NCI-H524 treated with DMSO at 0.1 percent for 48 hours (cell line): ENCODE results near the gene ME3.

Source experiments
- DNase-seq: peaks from one replicate; lab custom pipeline; 2025; lab: John Stamatoyannopoulos, UW

ME3 gene

DNA sequence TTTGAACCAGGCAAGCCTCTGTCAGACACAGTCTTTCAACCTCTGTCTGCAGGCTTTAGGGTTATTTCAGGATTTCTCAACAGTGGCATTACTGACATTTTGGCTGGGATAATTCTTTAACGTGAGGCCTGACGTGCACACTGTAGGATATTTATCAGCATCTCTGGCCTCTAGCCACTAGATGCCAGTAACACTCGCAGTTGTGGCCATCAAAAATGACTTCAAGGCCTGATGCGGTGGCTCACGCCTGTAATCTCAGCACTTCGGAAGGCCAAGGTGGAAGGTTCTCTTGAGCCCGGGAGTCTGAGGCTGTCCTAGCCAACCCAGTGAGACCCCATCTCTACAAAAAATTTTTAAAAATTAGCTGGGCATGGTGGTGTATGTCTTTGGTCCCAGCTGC, 184.7 kb downstream of the ME3 start:
- no peak for DNase-seq

DNA sequence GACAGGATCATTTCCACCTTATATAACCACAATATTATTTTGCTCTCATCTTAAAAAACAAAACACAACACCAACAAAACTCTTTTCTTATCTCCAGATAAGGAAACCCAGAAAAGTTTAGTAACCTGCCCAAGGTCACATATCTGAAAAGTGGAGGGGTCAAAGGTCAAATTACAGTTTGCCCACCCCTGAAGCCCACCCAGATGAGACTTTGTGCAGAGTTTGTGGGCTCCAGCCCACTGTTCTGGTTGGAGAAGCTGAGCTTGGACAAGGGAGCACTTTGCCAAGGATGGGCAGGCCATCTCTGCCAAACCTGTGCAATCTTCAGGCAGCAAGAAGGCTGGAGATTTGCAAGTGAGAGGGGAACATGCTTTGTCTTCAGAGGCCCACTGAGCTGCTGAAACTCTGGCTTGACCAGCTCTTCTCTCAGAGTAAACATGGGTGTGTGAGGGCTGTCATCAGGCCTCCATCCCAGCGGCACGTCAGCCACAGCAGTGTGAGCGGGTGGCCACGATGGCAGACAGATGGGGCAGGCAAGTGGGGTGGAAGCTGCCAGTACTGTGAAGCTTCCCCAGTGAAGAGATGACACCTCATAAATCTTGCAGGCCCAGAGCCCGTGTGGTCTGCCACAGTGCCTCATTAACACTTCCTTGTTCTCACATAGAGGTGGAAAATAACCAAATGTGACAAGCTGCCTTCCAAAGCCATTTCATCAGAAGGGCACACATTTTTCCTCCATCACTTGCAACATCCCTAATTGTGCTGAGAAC, 186.0 kb downstream of the ME3 start:
- no peak for DNase-seq

GRCh38 chr11:86484795-86485166, 187.6 kb downstream of the ME3 start:
- no peak for DNase-seq

DNA sequence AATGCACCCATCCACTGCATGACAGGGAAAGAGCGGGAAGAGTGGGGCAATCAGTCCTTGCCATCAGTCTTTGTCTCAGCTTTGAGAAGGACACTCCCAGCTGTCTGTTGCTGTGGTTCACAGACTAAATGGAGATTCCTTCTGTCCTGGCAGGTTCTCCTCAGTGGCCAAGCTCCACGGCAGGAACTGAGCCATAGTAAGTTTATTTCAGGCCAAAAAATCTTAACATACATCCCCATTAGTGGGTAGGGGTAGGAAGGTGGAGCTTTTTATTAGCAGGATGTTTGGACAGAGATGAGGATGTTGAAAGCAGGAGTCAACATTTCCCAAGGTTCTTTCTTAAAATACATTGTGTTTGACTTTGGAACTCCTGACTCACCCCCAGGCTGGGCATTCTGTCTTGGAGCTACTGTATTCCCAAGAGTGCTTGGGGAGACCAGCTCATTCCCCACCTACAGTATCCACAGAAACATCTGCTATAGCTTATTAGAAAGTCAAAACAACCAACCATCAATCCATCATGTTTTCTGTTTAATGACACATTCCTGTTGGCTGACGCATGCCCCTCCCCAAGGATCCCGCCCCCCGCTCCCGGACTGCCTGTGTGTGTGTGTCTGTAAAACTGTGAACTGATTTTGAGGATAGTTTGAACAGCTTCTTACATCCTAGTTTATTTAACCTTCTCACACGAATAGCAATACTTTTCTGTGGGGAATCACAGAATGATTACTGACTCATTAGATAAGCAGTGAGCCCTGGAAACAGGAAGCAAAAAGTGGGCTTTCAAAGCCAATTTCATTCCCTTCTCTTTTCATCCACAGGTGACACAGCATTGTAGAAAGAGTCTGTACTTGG, 188.2 kb downstream of the ME3 start:
- no peak for DNase-seq

DNA sequence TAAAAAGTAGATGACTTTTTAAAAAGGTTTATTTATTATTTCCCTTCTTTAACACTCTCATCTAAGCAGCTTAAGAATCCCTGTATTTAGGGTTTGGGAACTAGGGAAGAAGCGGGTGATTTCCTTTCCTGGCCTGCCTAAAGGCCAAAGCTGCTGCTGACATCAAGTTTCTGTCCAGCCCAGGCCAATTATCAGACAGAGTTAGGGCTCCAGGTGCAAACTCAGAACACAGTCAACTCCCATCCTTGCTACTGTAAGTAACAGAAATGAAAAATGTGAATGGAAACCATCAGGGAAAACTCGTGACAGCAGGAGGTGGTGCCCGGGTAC, 188.8 kb downstream of the ME3 start:
- DNase-seq, result no peak

- DNase-seq, result no peak
These were observed 189.7 kb downstream of the ME3 start for GRCh38 chr11:86482692-86483091.

GRCh38 chr11:86481399-86481798, 191.0 kb downstream of the ME3 start:
- DNase-seq, result no peak

DNA sequence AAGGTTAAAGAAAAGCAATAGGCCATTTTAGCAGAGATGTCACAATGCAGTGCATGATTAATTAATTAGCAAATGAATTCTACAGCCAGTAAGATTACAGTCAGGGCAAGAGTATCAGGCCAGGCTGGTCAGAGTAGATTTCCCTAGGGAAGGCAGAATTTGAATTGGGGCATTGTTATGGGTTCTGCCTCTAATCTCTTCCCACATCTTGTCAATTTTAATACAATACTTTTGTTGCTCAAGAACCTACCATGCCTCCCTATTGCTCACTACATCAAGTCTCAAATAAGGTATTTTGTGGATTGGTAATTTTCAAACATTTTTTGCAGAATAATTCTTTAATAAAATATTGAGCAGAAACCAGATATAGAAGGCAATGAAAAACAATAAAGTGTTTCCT, 194.1 kb downstream of the ME3 start:
- DNase-seq, result no peak

DNA sequence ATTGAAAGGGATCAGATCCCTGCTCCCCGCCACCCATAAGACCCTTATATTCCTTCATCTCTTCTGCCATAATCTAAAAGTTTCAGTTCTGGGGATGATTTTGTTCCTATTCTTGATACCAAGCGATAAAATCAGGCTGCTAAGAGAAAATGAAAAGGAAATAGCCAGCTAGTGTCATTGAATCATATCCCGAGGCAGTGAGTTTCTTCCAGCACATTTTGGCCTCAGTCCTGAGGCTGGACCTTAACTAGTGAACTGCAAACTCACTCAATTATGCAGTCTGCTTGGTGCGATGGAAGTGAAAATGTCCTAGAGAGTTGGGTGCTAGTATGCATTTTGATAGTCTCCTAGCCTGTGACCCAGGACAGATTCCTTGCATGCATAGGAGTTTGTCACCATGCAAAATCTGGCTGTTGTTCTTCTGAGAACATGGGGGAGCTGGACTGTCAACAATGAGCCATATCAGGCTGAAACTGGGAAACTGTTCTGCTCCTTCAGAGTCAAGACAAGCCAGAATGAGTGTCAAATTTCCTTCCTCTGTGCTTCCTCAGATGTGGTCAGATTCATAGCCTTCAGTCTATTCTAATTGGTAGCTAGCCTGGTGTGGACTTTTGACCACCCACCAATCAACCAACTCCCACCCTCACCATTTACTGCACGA, 194.8 kb downstream of the ME3 start:
- DNase-seq, result no peak

DNA sequence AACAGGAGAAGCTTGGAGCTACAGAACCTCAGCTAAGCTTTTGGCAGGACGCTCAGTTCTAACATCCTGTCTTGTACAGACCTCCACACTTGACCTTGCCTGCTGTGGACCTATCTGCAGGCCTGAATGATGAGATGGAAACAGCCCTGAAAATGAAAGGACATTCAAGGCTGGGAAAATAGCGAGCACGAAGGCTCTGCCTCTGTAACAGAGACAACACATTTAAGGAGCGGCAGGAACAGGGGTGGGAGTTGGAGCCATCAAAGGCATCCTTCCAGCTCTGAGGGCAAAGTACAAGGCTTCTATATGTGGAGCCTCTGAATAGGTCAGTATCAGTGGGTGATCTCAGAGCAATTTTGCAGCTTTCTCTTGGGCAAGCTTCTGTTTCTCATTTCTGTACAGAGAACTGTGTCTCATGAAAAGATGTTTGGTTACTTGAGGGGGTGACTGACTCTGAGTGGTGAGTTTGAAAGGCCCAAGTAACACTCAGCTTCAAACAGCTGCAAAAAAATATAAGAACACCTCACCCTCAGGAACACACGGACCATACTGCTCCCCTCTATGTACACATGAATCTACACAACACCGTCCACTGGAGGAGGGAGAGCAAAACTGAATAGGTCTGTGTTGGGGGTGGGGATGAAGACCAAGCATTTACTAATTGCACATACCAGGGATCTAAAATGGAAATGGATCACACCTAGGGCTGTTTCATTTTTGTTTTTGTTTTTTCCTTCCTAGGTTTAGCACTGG, 196.1 kb downstream of the ME3 start:
- DNase-seq, result no peak

- no peak for DNase-seq
These were observed 197.4 kb downstream of the ME3 start for GRCh38 chr11:86475027-86475426.

DNA sequence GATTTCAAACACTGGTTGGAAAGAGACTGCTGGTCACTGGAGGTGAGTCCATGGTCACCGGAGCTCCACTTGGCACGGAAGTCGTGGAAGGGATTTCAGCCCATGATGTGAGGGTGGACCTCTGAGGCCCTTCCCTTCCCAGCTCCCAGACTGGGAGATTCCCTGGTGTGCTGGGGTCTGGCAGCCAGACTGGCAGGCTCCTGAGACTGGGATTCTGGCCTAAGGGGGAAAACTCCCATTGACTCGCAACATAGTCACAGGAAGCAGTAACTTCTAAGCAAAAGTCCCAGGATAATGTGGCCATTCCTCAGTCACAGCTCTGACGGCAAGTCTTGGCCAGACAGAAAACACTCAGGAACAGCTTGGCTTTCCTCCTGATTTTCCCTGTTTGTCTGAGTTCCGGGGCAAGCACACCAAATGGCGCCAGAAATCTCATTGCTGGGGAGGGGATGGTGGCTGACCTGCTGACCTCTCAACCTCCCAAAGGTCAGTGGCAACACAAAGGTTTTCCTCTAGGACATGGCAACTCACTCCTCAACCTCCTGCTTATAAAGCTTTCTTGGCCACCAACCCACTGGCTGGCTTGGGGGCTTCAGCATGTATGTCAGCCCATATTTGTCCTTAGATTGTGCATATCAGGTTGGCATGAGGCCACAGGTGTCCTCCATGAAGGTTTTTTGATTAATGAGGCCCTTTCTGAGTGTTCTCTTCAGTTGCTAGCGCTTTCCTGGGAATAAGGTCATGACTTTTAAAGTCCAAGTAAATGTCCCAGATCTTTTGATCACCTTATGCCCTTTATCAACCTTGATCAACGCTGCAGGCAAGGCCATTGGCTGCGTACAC, 198.2 kb downstream of the ME3 start:
- DNase-seq, result no peak

- DNase-seq, result no peak
These were observed 202.7 kb downstream of the ME3 start for GRCh38 chr11:86469491-86470388.

GRCh38 chr11:86468169-86468568, 204.2 kb downstream of the ME3 start:
- DNase-seq, result no peak

- no peak for DNase-seq
These were observed 207.8 kb downstream of the ME3 start for GRCh38 chr11:86464509-86465221.

DNA sequence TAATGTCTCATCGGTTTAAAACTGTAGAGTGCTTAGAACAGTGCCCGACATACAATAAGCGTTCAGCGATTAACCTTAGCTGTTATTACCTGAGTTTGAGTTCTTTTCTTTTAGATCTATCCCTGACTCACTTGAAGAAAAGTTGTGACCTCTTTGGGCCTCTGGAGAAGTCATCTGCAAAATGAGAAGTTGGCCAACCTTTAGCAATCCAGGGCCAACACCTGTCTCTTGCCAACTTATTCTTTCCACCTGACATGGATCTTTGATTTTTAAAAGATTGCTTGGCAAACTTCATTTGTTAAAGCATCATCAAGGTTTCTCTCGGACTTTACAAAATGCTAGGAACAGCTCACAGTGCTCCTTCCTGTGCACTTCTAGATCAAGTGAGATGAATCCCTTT, 208.5 kb downstream of the ME3 start:
- no peak for DNase-seq

DNA sequence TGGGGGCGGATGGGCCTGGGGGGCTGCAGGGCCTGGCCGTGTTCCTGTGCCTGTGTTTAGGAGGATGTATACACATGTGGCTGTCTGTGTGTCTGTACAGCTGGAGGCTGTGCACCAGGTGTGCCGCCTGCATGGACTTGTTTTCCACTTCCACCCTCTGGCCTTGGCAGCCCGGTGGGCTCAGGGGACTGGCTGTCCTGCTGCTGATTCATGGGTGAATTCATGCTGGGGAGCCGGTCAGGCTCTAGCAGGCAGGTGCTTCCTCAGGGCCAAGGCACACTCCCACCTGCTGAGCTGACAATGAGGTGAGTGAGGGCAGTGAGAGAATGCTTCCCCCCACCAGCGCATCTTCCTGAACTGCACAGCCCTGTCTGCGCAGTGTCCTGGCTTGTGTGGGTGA, 209.3 kb downstream of the ME3 start:
- no peak for DNase-seq

DNA sequence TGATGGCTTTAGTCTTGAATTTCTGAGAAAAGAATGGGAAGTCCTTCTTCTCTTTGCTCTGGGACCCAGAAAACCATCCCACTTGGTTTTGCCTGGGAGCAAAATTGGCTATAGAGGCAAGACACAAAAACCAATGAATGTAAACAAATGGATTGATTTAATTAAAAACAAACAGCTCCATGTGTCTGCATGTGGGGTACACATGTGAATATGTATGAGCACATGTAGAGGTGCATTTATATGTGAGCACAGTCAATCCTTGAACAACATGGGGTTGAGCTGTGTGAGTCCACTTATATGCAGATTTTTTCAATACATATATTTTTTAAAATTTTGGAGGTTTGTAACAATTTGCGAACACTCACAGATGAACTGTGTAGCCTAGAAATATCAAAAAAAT, 210.5 kb downstream of the ME3 start:
- no peak for DNase-seq

GRCh38 chr11:86460461-86461385, 211.7 kb downstream of the ME3 start:
- no peak for DNase-seq
